ENCODE data around the gene POLDIP2.

GRCh38 chr17:28346746-28347246 is 10.5 kb downstream of the POLDIP2 start:
- 0 out of 2 replicates have a peak, but pooled peaks have one; percentile 8 for TF ChIP-seq CTCF (IDR thresholded peaks at IDR 0.05; ENCODE audit: low read length)
- no peak for TF ChIP-seq EZH2 (optimal IDR thresholded peaks at IDR 0.05; ENCODE audit: low read depth, low read length)
- TF ChIP-seq EZH2phosphoT487 (IDR thresholded peaks at IDR 0.05; ENCODE audit: low read length): no peak
